ENCODE results near the gene SIM1.

DNA sequence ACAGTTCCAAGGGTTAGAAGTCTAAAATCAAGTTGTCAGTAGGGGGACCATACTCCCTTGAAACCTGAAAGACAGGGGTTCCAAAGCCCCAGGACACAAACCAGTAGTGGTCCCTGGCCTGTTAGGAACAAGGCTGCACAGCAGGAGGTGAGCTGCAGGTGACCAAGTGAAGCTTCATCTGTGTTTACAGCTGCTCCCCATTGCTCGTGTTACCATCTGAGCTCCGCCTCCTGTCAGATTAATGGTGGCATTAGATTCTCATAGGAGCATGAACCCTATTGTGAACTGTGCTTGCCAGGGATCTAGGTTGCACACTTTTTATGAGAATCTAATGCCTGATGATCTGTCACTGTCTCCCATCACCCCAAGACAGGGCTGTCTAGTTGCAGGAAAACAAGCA, 25.3 kb upstream of the SIM1 start:
- no peak for TF ChIP-seq ZFP41 (tag by site-specific recombination; IDR thresholded peaks at IDR 0.05; ENCODE audit: borderline replicate concordance)
- TF ChIP-seq, protein P1, sequence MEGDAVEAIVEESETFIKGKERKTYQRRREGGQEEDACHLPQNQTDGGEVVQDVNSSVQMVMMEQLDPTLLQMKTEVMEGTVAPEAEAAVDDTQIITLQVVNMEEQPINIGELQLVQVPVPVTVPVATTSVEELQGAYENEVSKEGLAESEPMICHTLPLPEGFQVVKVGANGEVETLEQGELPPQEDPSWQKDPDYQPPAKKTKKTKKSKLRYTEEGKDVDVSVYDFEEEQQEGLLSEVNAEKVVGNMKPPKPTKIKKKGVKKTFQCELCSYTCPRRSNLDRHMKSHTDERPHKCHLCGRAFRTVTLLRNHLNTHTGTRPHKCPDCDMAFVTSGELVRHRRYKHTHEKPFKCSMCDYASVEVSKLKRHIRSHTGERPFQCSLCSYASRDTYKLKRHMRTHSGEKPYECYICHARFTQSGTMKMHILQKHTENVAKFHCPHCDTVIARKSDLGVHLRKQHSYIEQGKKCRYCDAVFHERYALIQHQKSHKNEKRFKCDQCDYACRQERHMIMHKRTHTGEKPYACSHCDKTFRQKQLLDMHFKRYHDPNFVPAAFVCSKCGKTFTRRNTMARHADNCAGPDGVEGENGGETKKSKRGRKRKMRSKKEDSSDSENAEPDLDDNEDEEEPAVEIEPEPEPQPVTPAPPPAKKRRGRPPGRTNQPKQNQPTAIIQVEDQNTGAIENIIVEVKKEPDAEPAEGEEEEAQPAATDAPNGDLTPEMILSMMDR (tag by site-specific recombination; IDR thresholded peaks at IDR 0.05) = no peak
- TF ChIP-seq, protein P2, sequence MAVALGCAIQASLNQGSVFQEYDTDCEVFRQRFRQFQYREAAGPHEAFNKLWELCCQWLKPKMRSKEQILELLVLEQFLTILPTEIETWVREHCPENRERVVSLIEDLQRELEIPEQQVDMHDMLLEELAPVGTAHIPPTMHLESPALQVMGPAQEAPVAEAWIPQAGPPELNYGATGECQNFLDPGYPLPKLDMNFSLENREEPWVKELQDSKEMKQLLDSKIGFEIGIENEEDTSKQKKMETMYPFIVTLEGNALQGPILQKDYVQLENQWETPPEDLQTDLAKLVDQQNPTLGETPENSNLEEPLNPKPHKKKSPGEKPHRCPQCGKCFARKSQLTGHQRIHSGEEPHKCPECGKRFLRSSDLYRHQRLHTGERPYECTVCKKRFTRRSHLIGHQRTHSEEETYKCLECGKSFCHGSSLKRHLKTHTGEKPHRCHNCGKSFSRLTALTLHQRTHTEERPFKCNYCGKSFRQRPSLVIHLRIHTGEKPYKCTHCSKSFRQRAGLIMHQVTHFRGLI (tag by site-specific recombination; IDR thresholded peaks at IDR 0.05) = no peak
- TF ChIP-seq, protein P3, sequence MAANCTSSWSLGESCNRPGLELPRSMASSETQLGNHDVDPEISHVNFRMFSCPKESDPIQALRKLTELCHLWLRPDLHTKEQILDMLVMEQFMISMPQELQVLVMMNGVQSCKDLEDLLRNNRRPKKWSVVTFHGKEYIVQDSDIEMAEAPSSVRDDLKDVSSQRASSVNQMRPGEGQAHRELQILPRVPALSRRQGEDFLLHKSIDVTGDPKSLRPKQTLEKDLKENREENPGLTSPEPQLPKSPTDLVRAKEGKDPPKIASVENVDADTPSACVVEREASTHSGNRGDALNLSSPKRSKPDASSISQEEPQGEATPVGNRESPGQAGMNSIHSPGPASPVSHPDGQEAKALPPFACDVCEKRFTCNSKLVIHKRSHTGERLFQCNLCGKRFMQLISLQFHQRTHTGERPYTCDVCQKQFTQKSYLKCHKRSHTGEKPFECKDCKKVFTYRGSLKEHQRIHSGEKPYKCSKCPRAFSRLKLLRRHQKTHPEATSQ (tag by site-specific recombination; IDR thresholded peaks at IDR 0.05) = no peak
- TF ChIP-seq, protein P4, sequence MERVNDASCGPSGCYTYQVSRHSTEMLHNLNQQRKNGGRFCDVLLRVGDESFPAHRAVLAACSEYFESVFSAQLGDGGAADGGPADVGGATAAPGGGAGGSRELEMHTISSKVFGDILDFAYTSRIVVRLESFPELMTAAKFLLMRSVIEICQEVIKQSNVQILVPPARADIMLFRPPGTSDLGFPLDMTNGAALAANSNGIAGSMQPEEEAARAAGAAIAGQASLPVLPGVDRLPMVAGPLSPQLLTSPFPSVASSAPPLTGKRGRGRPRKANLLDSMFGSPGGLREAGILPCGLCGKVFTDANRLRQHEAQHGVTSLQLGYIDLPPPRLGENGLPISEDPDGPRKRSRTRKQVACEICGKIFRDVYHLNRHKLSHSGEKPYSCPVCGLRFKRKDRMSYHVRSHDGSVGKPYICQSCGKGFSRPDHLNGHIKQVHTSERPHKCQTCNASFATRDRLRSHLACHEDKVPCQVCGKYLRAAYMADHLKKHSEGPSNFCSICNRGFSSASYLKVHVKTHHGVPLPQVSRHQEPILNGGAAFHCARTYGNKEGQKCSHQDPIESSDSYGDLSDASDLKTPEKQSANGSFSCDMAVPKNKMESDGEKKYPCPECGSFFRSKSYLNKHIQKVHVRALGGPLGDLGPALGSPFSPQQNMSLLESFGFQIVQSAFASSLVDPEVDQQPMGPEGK (tag by site-specific recombination; IDR thresholded peaks at IDR 0.05) = no peak
- no peak for TF ChIP-seq ZFP3 (tag by site-specific recombination; IDR thresholded peaks at IDR 0.05; ENCODE audit: low read depth)

Measured in HEK293 (cell line).